Body of pancreas (tissue), 4 donors: ENCODE results near the gene PSMD5.

Experiments used
- CTCF ChIP-seq, 7 experiments: fragments of 450-650 bp in 4 of 7; fragments of 200-600 bp in 3 of 7; sonication (generic) in 3 of 7; IDR thresholded peaks; one replicate each; pipeline ENCODE4 v1.5.1; 2016 to 2019; ENCODE audit warnings: antibody characterized with exemption in 7 of 7
- POLR2A ChIP-seq, 3 donors: fragments of 450-650 bp; IDR thresholded peaks; one replicate each; pipeline ENCODE4 v1.6.1; 2016; ENCODE audit warnings: antibody characterized with exemption in 3 of 3, mild to moderate bottlenecking in 2 of 3

GRCh38 chr9:120864719-120865118, 22.0 kb upstream of the PSMD5 start:
- TF ChIP-seq CTCF (IDR thresholded peaks at IDR 0.05) (no peak), POLR2A (IDR thresholded peaks at IDR 0.05) (no peak)
